OCI-M2 (cell line): Measurements from ENCODE around the gene SYNCRIP.
"Not testable (repeated sequence)": the region's sequence is repeated elsewhere in the genome, so short reads cannot be mapped to it uniquely, and the experiment has no call there.

Experiments
- DNase-seq: peaks from one replicate; lab custom pipeline; 2025; ENCODE audit not compliant: unreplicated experiment; lab: John Stamatoyannopoulos, UW

The SYNCRIP gene

GRCh38 chr6:85670573-85670972 is 27.9 kb upstream of the SYNCRIP start:
- no peak for DNase-seq

GRCh38 chr6:85669735-85670194 is 27.1 kb upstream of the SYNCRIP start:
- DNase-seq = no peak

- no peak for DNase-seq
Measured at GRCh38 chr6:85662251-85662650, 19.6 kb upstream of the SYNCRIP start.

- no peak for DNase-seq
Measured at GRCh38 chr6:85660181-85660611, 17.5 kb upstream of the SYNCRIP start.

- DNase-seq = no peak
Measured at GRCh38 chr6:85650606-85651005, 7.9 kb upstream of the SYNCRIP start.

GRCh38 chr6:85644279-85644762 is 1.6 kb upstream of the SYNCRIP start:
- DNase-seq = no peak

GRCh38 chr6:85643537-85644278 is 1.0 kb upstream of the SYNCRIP start:
- peak; percentile 72 for DNase-seq

- no peak for DNase-seq
Measured at GRCh38 chr6:85641897-85642773, 551 bp downstream of the SYNCRIP start.

GRCh38 chr6:85641522-85641896 is 1.2 kb downstream of the SYNCRIP start:
- no peak for DNase-seq

- no peak for DNase-seq
Measured at GRCh38 chr6:85640821-85641220, 1.9 kb downstream of the SYNCRIP start.

- DNase-seq = no peak
Measured at GRCh38 chr6:85637579-85637978, 5.1 kb downstream of the SYNCRIP start.

- DNase-seq = no peak
Measured at GRCh38 chr6:85632164-85632942, 10.3 kb downstream of the SYNCRIP start.

- not testable (repeated sequence) for DNase-seq
Measured at GRCh38 chr6:85631117-85631516, 11.6 kb downstream of the SYNCRIP start.

- no peak for DNase-seq
Measured at GRCh38 chr6:85628353-85628752, 14.3 kb downstream of the SYNCRIP start.

GRCh38 chr6:85620308-85620707 is 22.4 kb downstream of the SYNCRIP start:
- no peak for DNase-seq

GRCh38 chr6:85614780-85615179 is 27.9 kb downstream of the SYNCRIP start:
- no peak for DNase-seq

- DNase-seq = no peak
Measured at GRCh38 chr6:85612690-85613474, 29.8 kb downstream of the SYNCRIP start.

GRCh38 chr6:85610182-85610895 is 32.3 kb downstream of the SYNCRIP start:
- DNase-seq = no peak

GRCh38 chr6:85602100-85602499 is 40.6 kb downstream of the SYNCRIP start:
- no peak for DNase-seq
